HCT116 (cell line): ENCODE data around the gene ARL5C. TPM values are rescaled to one million over a fixed set of nuclear protein-coding genes. Genes with fewer than 3 reads are reported as not detected.

Experiments
- ATAC-seq: fragments of 200-7000 bp; cut with Tn5 transposase; 2 replicates; pipeline ENCODE4 v1.9.1; 2020; ENCODE audit warnings: mild to moderate bottlenecking, moderate library complexity
- BruUV-seq: library from RNA; stranded (reverse); fragments of 400-500 nt; replicated peaks from 2 replicates; lab custom pipeline; 2021; lab: Mats Ljungman, UMichigan
- CTCF ChIA-PET: fragments of 300-600 bp; sonication (Branson Sonifier 250); formaldehyde crosslinking; loops from one replicate; lab custom pipeline; 2021; ENCODE audit warnings: antibody characterized with exemption; lab: Charles Lee
- POLR2A ChIA-PET: fragments of 300-600, 350-600 bp; sonication (Branson Sonifier 250); formaldehyde crosslinking; loops from one replicate; lab custom pipeline; 2021; ENCODE audit warnings: antibody characterized with exemption; lab: Charles Lee
- RAD21 ChIA-PET, 2 experiments: fragments of 300-600 bp; sonication (Branson Sonifier 250); formaldehyde crosslinking; loops; one replicate each; lab custom pipeline; 2023; ENCODE audit warnings: low total read pairs in 2 of 2; ENCODE audit not compliant: uncharacterized antibody in 2 of 2, unreplicated experiment in 2 of 2, low non-redundant PET in 1 of 2; lab: Charles Lee
- DNase-seq: peaks from one replicate; pipeline ENCODE4 v3.0.0-alpha.2; 2010; ENCODE audit warnings: low read depth, low spot score
- H2AFZ ChIP-seq: fragments of 200-600 bp; shearing (Covaris generic), sonication (generic); 2 replicates; pipeline ENCODE4 v1.6.1; 2017; ENCODE audit warnings: low read depth, mixed run types, mixed read lengths, antibody characterized with exemption, low read length; ENCODE audit not compliant: poor library complexity, severe bottlenecking
- H3K27ac ChIP-seq: 2 replicates; pipeline ENCODE4 v1.5.1; 2012; ENCODE audit warnings: low read depth, low read length
- H3K27me3 ChIP-seq: fragments of 200-600 bp; sonication (generic); 2 replicates; pipeline ENCODE4 v1.6.1; 2016; ENCODE audit warnings: mixed run types, low read length, mixed read lengths; ENCODE audit not compliant: insufficient read depth
- H3K36me3 ChIP-seq, 2 experiments: fragments of 200-500 bp in 1 of 2; fragments of 200-600 bp in 1 of 2; sonication (Bioruptor generic) in 1 of 2; sonication (generic) in 1 of 2; 2 replicates each; pipeline versions ENCODE4 v1.5.1 to v1.6.1; 2014 to 2016; ENCODE audit warnings: low read length in 2 of 2, inconsistent platforms in 1 of 2, mixed read lengths in 1 of 2, mixed run types in 1 of 2; ENCODE audit not compliant: insufficient read depth in 2 of 2, control insufficient read depth in 1 of 2
- H3K4me1 ChIP-seq, 2 experiments: fragments of 200-600 bp in 1 of 2; sonication (generic) in 1 of 2; 2 replicates each; pipeline versions ENCODE4 v1.5.1 to v1.6.1; 2012 to 2017; ENCODE audit warnings: low read length in 2 of 2, inconsistent platforms in 1 of 2, mild to moderate bottlenecking in 1 of 2, mixed read lengths in 1 of 2, mixed run types in 1 of 2, moderate library complexity in 1 of 2; ENCODE audit not compliant: insufficient read depth in 2 of 2, control insufficient read depth in 1 of 2
- H3K4me2 ChIP-seq: fragments of 200-600 bp; sonication (generic); 2 replicates; pipeline ENCODE4 v1.6.1; 2017; ENCODE audit warnings: mixed run types, low read length, mixed read lengths
- H3K4me3 ChIP-seq, 2 experiments: fragments of 200-600 bp in 1 of 2; sonication (generic) in 1 of 2; replicated peaks in 1 of 2; 2 replicates each; pipeline ENCODE4 v1.5.1; 2011 to 2016; ENCODE audit warnings: low read length in 2 of 2, control low read depth in 1 of 2, low read depth in 1 of 2, mild to moderate bottlenecking in 1 of 2, mixed read lengths in 1 of 2, mixed run types in 1 of 2
- H3K79me2 ChIP-seq: fragments of 200-600 bp; sonication (generic); 2 replicates; pipeline ENCODE4 v1.6.1; 2017; ENCODE audit warnings: mild to moderate bottlenecking, mixed run types, low read length, moderate library complexity, mixed read lengths; ENCODE audit not compliant: insufficient read depth
- H3K9ac ChIP-seq: fragments of 200-600 bp; sonication (generic); 2 replicates; pipeline ENCODE4 v1.6.1; 2016; ENCODE audit warnings: low read length, mixed read lengths
- H3K9me2 ChIP-seq: fragments of 200-600 bp; sonication (generic), shearing (Covaris generic); 2 replicates; pipeline ENCODE4 v1.6.1; 2017; ENCODE audit warnings: mixed run types, mild to moderate bottlenecking, moderate library complexity; ENCODE audit not compliant: insufficient read depth
- H3K9me3 ChIP-seq, 2 experiments: fragments of 200-500 bp in 1 of 2; fragments of 200-600 bp in 1 of 2; sonication (Bioruptor generic) in 1 of 2; sonication (generic) in 1 of 2; 2 replicates each; pipeline ENCODE4 v1.6.1; 2014 to 2017; ENCODE audit warnings: low read length in 2 of 2, mixed read lengths in 2 of 2, inconsistent platforms in 1 of 2, low read depth in 1 of 2, mild to moderate bottlenecking in 1 of 2, mixed run types in 1 of 2, moderate library complexity in 1 of 2; ENCODE audit not compliant: control insufficient read depth in 1 of 2, insufficient read depth in 1 of 2
- H4K20me1 ChIP-seq: fragments of 200-600 bp; sonication (generic), shearing (Covaris generic); 2 replicates; pipeline ENCODE4 v1.6.1; 2017; ENCODE audit warnings: mixed run types, mild to moderate bottlenecking, moderate library complexity; ENCODE audit not compliant: insufficient read depth
- CEBPB ChIP-seq: IDR thresholded peaks from 2 replicates; pipeline ENCODE4 v1.6.1; 2012; ENCODE audit warnings: low read depth
- CTCF ChIP-seq, 3 experiments: fragments of 200-600 bp in 1 of 3; sonication (generic) in 1 of 3; IDR thresholded peaks in 2 of 3; conservative IDR thresholded peaks in 1 of 3; 2 replicates each; pipeline ENCODE4 v1.5.1; 2012 to 2017; ENCODE audit warnings: low read depth in 2 of 3, low read length in 2 of 3, antibody characterized with exemption in 1 of 3, borderline replicate concordance in 1 of 3, control low read depth in 1 of 3, mild to moderate bottlenecking in 1 of 3, mixed read lengths in 1 of 3, mixed run types in 1 of 3, moderate library complexity in 1 of 3; ENCODE audit not compliant: insufficient read depth in 1 of 3
- EGR1 ChIP-seq: IDR thresholded peaks from 2 replicates; pipeline ENCODE4 v1.6.1; 2012; ENCODE audit warnings: low read depth
- ELF1 ChIP-seq: IDR thresholded peaks from 2 replicates; pipeline ENCODE4 v1.6.1; 2012; ENCODE audit warnings: low read depth, borderline replicate concordance
- EZH2 ChIP-seq: fragments of 200-600 bp; sonication (generic); IDR thresholded peaks from 2 replicates; pipeline ENCODE4 v1.6.1; 2017; ENCODE audit warnings: antibody characterized with exemption, mixed run types
- EZH2phosphoT487 ChIP-seq: fragments of 200-600 bp; IDR thresholded peaks from 2 replicates; pipeline ENCODE4 v1.6.1; 2018; ENCODE audit warnings: antibody characterized with exemption, borderline replicate concordance
- FOSL1 ChIP-seq: IDR thresholded peaks from 2 replicates; pipeline ENCODE4 v1.6.1; 2012; ENCODE audit warnings: low read depth
- POLR2A ChIP-seq: IDR thresholded peaks from 2 replicates; pipeline ENCODE4 v1.7.0; 2011; ENCODE audit warnings: borderline replicate concordance; ENCODE audit not compliant: insufficient read depth, insufficient read length; ENCODE audit errors: extremely low read depth
- POLR2AphosphoS5 ChIP-seq: IDR thresholded peaks from 2 replicates; pipeline ENCODE4 v1.6.1; 2011; ENCODE audit warnings: mild to moderate bottlenecking, low read depth, low read length, moderate library complexity
- RAD21 ChIP-seq: IDR thresholded peaks from 2 replicates; pipeline ENCODE4 v1.6.1; 2012; ENCODE audit warnings: low read depth, mild to moderate bottlenecking
- REST ChIP-seq: IDR thresholded peaks from 2 replicates; pipeline ENCODE4 v1.6.1; 2012; ENCODE audit warnings: low read depth
- SIN3A ChIP-seq: IDR thresholded peaks from 2 replicates; pipeline ENCODE4 v1.6.1; 2012; ENCODE audit warnings: low read depth
- SP1 ChIP-seq: IDR thresholded peaks from 2 replicates; pipeline ENCODE4 v1.6.1; 2012; ENCODE audit warnings: low read depth
- TCF7L2 ChIP-seq: IDR thresholded peaks from 2 replicates; pipeline ENCODE4 v1.7.0; 2011; ENCODE audit warnings: borderline replicate concordance, inconsistent platforms; ENCODE audit not compliant: insufficient read depth, insufficient read length; ENCODE audit errors: extremely low read depth
- YY1 ChIP-seq: IDR thresholded peaks from 2 replicates; pipeline ENCODE4 v1.6.1; 2011; ENCODE audit warnings: low read length, low read depth, moderate library complexity, mild to moderate bottlenecking; ENCODE audit not compliant: insufficient replicate concordance; ENCODE audit errors: extremely low read depth
- ZBTB33 ChIP-seq: IDR thresholded peaks from 2 replicates; pipeline ENCODE4 v1.6.1; 2011; ENCODE audit warnings: mild to moderate bottlenecking, low read length, moderate library complexity; ENCODE audit not compliant: insufficient replicate concordance; ENCODE audit errors: extremely low read depth
- ZFX ChIP-seq: fragments of 450-650 bp; IDR thresholded peaks from 2 replicates; pipeline ENCODE4 v1.6.1; 2017
- intact Hi-C: fragments of 100-400 bp; cut with micrococcal nuclease; formaldehyde crosslinking; loops from 2 replicates; pipeline ENCODE4 v1.10.0; 2022
- total RNA-seq: library from RNA; stranded (reverse); gene quantifications from one replicate; pipeline ENCODE4 v1.2.1, GENCODE V29; 2021; ENCODE audit not compliant: unreplicated experiment
- TF ChIP-seq, protein P1 (sequence below): IDR thresholded peaks from 2 replicates; pipeline ENCODE4 v1.6.1; 2012
- TF ChIP-seq, protein P2 (sequence below): IDR thresholded peaks from 2 replicates; pipeline ENCODE4 v1.6.1; 2012

The ARL5C gene
- total RNA-seq, 1 experiment from 2014 or later, result not detected

GRCh38 chr17:39177256-39177655 lies 11.3 kb upstream of the ARL5C start:
- ATAC-seq (peak; percentile 69), DNase-seq (peak; percentile 39)
- no peaks in the 10 kb centered on the region for H4K20me1 ChIP-seq
- H3K9me3 ChIP-seq, result no peaks in the 10 kb centered on the region
- intact Hi-C loops, result no loop called here
- H3K4me3 ChIP-seq, result no peak overlapping the region
- TF ChIP-seq, protein P1, sequence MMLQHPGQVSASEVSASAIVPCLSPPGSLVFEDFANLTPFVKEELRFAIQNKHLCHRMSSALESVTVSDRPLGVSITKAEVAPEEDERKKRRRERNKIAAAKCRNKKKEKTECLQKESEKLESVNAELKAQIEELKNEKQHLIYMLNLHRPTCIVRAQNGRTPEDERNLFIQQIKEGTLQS, result no peak
- no peak for TF ChIP-seq YY1
- TF ChIP-seq SP1, result no peak
- no peak for TF ChIP-seq POLR2A
- no peak for TF ChIP-seq ZFX
- TF ChIP-seq CTCF (IDR thresholded peaks at IDR 0.05 in 2 of 3, conservative IDR thresholded peaks at IDR 0.05 in 1 of 3; ENCODE audit: borderline replicate concordance in 1 of 3, insufficient read depth in 1 of 3, low read depth in 2 of 3, low read length in 2 of 3), result no peak
- TF ChIP-seq CEBPB, result no peak
- no peak for TF ChIP-seq ZBTB33
- no peak for TF ChIP-seq RAD21
- no peak for TF ChIP-seq REST
- TF ChIP-seq POLR2AphosphoS5, result no peak
- TF ChIP-seq FOSL1, result no peak
- TF ChIP-seq TCF7L2, result no peak
- no peak for TF ChIP-seq EZH2
- TF ChIP-seq SIN3A, result no peak
- TF ChIP-seq ELF1, result no peak
- TF ChIP-seq, protein P2, sequence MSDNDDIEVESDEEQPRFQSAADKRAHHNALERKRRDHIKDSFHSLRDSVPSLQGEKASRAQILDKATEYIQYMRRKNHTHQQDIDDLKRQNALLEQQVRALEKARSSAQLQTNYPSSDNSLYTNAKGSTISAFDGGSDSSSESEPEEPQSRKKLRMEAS, result no peak
- no peak for TF ChIP-seq EZH2phosphoT487
- TF ChIP-seq EGR1, result no peak
- no peaks in the 10 kb centered on the region for H3K79me2 ChIP-seq
- H3K4me2 ChIP-seq, result no peak overlapping the region
- no TSS peak for BruUV-seq
- no peak overlapping the region; the same call in 1 of the 2 replicates for H3K27ac ChIP-seq
- no peaks in the 10 kb centered on the region for H3K27me3 ChIP-seq
- ChIA-PET POLR2A (no interaction called here), RAD21 (no interaction called here), CTCF (no interaction called here)
- peaks cover 5 to 6% of the 10 kb centered on the region in 2 experiments; a peak in 3 of 4 replicates for H3K36me3 ChIP-seq
- no peaks in the 10 kb centered on the region for H3K9me2 ChIP-seq
- H3K4me1 ChIP-seq, result peaks cover 5 to 27% of the 10 kb centered on the region in 2 experiments; a peak in 3 of 4 replicates
- H2AFZ ChIP-seq, result no peak overlapping the region
- H3K9ac ChIP-seq, result no peak overlapping the region
